ENCODE results near the gene CRELD2. TPM values are rescaled to one million over a fixed set of nuclear protein-coding genes. Genes with fewer than 3 reads are reported as not detected.

The CRELD2 gene
- total and polyA plus RNA-seq, 2 of the 4 experiments (the other 2 are of a cell fraction) = 36.2 to 70.7 TPM

GRCh38 chr22:49969751-49970527 lies 51.5 kb downstream of the CRELD2 start (continued):
- TF ChIP-seq ELK1 (IDR thresholded peaks at IDR 0.05; ENCODE audit: borderline replicate concordance, low read depth, low read length) = no peak

All from IMR-90 (cell line).